ENCODE data around the gene GSC2. TPM values are rescaled to one million over a fixed set of nuclear protein-coding genes. Genes with fewer than 3 reads are reported as not detected.

The GSC2 gene
- total and polyA plus RNA-seq, 2 of the 8 experiments (the other 6 are each of a cell fraction or from before 2014, with no cell fraction given), result 0.17 to 0.48 TPM

DNA sequence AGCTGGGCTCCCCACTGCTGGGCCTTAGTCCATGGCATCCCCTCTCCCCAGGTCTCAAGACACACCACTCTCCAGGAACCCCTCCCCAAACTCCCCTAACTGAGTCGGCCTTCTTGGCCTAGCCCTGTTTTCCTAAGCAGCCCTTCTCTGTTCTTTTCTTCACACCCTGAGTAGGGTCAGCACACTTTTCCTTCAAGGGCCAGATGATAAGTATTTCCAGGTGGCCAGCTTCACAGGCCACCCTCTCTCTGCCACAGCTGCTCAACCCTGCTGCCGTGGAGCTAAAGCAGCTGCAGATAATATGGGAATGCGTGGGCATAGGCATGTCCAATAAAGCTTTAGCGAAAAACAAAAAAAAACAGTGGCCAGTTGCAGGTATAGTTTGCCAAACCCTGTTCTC lies 51.9 kb downstream of the GSC2 start:
- H3K79me2 ChIP-seq (ENCODE audit: control insufficient read depth in 1 of 2, insufficient read depth in 2 of 2, low read length in 2 of 2), result peaks cover 0 to 65% of the 10 kb centered on the region in 2 experiments; a peak in 2 of 4 replicates
- WGBS, 2 experiments (ENCODE audit: extremely low coverage in 1 of 2, insufficient coverage in 1 of 2, insufficient read length in 1 of 2, insufficient replicate concordance in 2 of 2, low coverage in 1 of 2, low lambda C conversion rate in 2 of 2, missing lambda C conversion rate in 1 of 2), result 94% methylated on average over 4 of the region's 4 CpGs; no CpG with 5 or more reads in 1 of the 2 experiments

More for the DNA sequence above, 51.9 kb downstream of the GSC2 start:
- no peaks in the 10 kb centered on the region for H3K27me3 ChIP-seq (replicated peaks in 1 of 4; ENCODE audit: control insufficient read depth in 3 of 4, extremely low read depth in 1 of 4, insufficient read depth in 3 of 4, low read length in 3 of 4)
- H4K20me1 ChIP-seq (replicated peaks in 1 of 2; ENCODE audit: control insufficient read depth in 1 of 2, insufficient read depth in 2 of 2, low read length in 2 of 2), result peaks cover 3 to 8% of the 10 kb centered on the region in 2 experiments
- no peaks in the 10 kb centered on the region for H3K23me2 ChIP-seq (ENCODE audit: low read depth, low read length)
- no peaks in the 10 kb centered on the region for H3K4me1 ChIP-seq (replicated peaks in 1 of 4; ENCODE audit: control insufficient read depth in 3 of 4, insufficient read depth in 4 of 4, low read length in 3 of 4)
- no peak overlapping the region for H3K4me2 ChIP-seq (ENCODE audit: insufficient read depth in 1 of 2, low read depth in 2 of 2, low read length in 2 of 2)
- H2BK12ac ChIP-seq (ENCODE audit: low read depth, low read length), result no peak overlapping the region
- ChIA-PET CTCF (ENCODE audit: partially characterized antibody) (interaction anchor here (1.1 to 2.4 kb wide), 3 partner anchors 13 to 24 kb away, joined by 5 to 8 read pairs (median 6); no protein-coding TSS in a partner anchor), POLR2A (ENCODE audit: partially characterized antibody) (interaction anchor here (1.6 kb wide), 1 partner anchor 12 kb away, joined by 8 read pairs; no protein-coding TSS in a partner anchor)
- peaks cover 12% of the 10 kb centered on the region for H3K79me1 ChIP-seq (ENCODE audit: low read depth, low read length)
- TF ChIP-seq YY1 (IDR thresholded peaks at IDR 0.05; ENCODE audit: low read depth, low read length) (no peak), SP4 (IDR thresholded peaks at IDR 0.05; ENCODE audit: low read length) (no peak), TCF12 (IDR thresholded peaks at IDR 0.05; ENCODE audit: low read depth, low read length) (no peak), CREB1 (IDR thresholded peaks at IDR 0.05) (no peak), CEBPB (IDR thresholded peaks at IDR 0.05; ENCODE audit: low read depth, low read length) (no peak), EGR1 (IDR thresholded peaks at IDR 0.05; ENCODE audit: borderline replicate concordance, low read depth, low read length) (no peak), JUND (IDR thresholded peaks at IDR 0.05; ENCODE audit: low read length) (no peak), TAF1 (IDR thresholded peaks at IDR 0.05; ENCODE audit: low read depth, low read length) (no peak), CBX5 (IDR thresholded peaks at IDR 0.05; ENCODE audit: low read depth, low read length) (no peak)
- TF ChIP-seq, protein P1, sequence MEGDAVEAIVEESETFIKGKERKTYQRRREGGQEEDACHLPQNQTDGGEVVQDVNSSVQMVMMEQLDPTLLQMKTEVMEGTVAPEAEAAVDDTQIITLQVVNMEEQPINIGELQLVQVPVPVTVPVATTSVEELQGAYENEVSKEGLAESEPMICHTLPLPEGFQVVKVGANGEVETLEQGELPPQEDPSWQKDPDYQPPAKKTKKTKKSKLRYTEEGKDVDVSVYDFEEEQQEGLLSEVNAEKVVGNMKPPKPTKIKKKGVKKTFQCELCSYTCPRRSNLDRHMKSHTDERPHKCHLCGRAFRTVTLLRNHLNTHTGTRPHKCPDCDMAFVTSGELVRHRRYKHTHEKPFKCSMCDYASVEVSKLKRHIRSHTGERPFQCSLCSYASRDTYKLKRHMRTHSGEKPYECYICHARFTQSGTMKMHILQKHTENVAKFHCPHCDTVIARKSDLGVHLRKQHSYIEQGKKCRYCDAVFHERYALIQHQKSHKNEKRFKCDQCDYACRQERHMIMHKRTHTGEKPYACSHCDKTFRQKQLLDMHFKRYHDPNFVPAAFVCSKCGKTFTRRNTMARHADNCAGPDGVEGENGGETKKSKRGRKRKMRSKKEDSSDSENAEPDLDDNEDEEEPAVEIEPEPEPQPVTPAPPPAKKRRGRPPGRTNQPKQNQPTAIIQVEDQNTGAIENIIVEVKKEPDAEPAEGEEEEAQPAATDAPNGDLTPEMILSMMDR (IDR thresholded peaks at IDR 0.05; ENCODE audit: control extremely low read depth in 1 of 3, insufficient read depth in 1 of 3, low read depth in 1 of 3, low read length in 3 of 3), result no peak
- no peak overlapping the region for H3K18ac ChIP-seq (ENCODE audit: extremely low read depth, low read length)
- H3K4me3 ChIP-seq (ENCODE audit: extremely low read depth in 1 of 4, insufficient read depth in 2 of 4, low read depth in 3 of 4, low read length in 4 of 4), result no peak overlapping the region
- H3K23ac ChIP-seq (ENCODE audit: insufficient read length), result no peak overlapping the region
- H4K5ac ChIP-seq (ENCODE audit: insufficient read length, low read depth, low read length), result no peak overlapping the region
- no peak overlapping the region for H3K56ac ChIP-seq (replicated peaks; ENCODE audit: insufficient read length, low read depth, low read length)
- no peak overlapping the region for H2BK5ac ChIP-seq (ENCODE audit: low read depth, low read length)
- H2BK20ac ChIP-seq (ENCODE audit: low read length), result no peak overlapping the region
- no peak overlapping the region for H3K4ac ChIP-seq (replicated peaks; ENCODE audit: insufficient read length, low read depth, low read length)
- H2AK5ac ChIP-seq (ENCODE audit: low read depth, low read length), result no peak overlapping the region
- H3K9me3 ChIP-seq (ENCODE audit: insufficient read depth in 2 of 2, low read depth in 1 of 2, low read length in 1 of 2), result no peaks in the 10 kb centered on the region
- no peak for FAIRE-seq
- no peak overlapping the region for H3K9ac ChIP-seq (replicated peaks in 1 of 4; ENCODE audit: extremely low read depth in 1 of 4, low read depth in 3 of 4, low read length in 3 of 4)
- H3K27ac ChIP-seq (ENCODE audit: low read depth, low read length), result no peak overlapping the region
- H3K14ac ChIP-seq (ENCODE audit: insufficient read length), result no peak overlapping the region
- H2BK120ac ChIP-seq (replicated peaks; ENCODE audit: low read depth, low read length), result no peak overlapping the region
- DNase-seq (ENCODE audit: low read depth in 1 of 2, low spot score in 2 of 2), result no peak
- no peaks in the 10 kb centered on the region for H3K36me3 ChIP-seq (ENCODE audit: control insufficient read depth in 2 of 4, insufficient read depth in 4 of 4, low read length in 3 of 4)
- no peak overlapping the region for H4K8ac ChIP-seq (ENCODE audit: extremely low read depth, insufficient read depth, low read length)
- no peak overlapping the region for H2BK15ac ChIP-seq (ENCODE audit: low read length)
- no peak overlapping the region for H4K91ac ChIP-seq (replicated peaks; ENCODE audit: insufficient read length, low read length)
- no peak overlapping the region for H2AFZ ChIP-seq (ENCODE audit: low read length)

All from H1 (cell line).